ENCODE data around the gene REV3L.

GRCh38 chr6:111423960-111424846, 58.8 kb downstream of the REV3L start:
- TF ChIP-seq CTCF (IDR thresholded peaks at IDR 0.05; ENCODE audit: low read depth, low read length, poor library complexity, severe bottlenecking) = no peak
- TF ChIP-seq EZH2phosphoT487 (IDR thresholded peaks at IDR 0.05; ENCODE audit: borderline replicate concordance, low read length) = no peak
